Mesenchymal stem cell (in vitro differentiated cells and primary cell): ENCODE results near the gene PRKG1.

Experiments
- DNase-seq: peaks from one replicate; pipeline ENCODE4 v3.0.0-alpha.2; 2013
- H2AFZ ChIP-seq: one replicate; pipeline ENCODE4 v1.6.1; 2013; ENCODE audit warnings: low read depth, mild to moderate bottlenecking, control low read depth, inconsistent platforms, low read length, moderate library complexity
- H2AK5ac ChIP-seq: 2 replicates; pipeline ENCODE4 v1.6.1; 2013; ENCODE audit warnings: low read length, moderate library complexity, mild to moderate bottlenecking, inconsistent platforms; ENCODE audit not compliant: severe bottlenecking
- H2BK120ac ChIP-seq: one replicate; pipeline ENCODE4 v1.6.1; 2013; ENCODE audit warnings: low read depth, mild to moderate bottlenecking, inconsistent platforms, low read length, moderate library complexity
- H2BK12ac ChIP-seq, 2 experiments: one replicate each; pipeline ENCODE4 v1.6.1; 2013; ENCODE audit warnings: inconsistent platforms in 2 of 2, low read length in 2 of 2, mild to moderate bottlenecking in 2 of 2, moderate library complexity in 2 of 2, control low read depth in 1 of 2
- H2BK15ac ChIP-seq: one replicate; pipeline ENCODE4 v1.6.1; 2013; ENCODE audit warnings: mild to moderate bottlenecking, low read depth, inconsistent platforms; ENCODE audit not compliant: poor library complexity, severe bottlenecking
- H2BK5ac ChIP-seq: 2 replicates; pipeline ENCODE4 v1.6.1; 2013; ENCODE audit warnings: low read depth, mild to moderate bottlenecking, low read length, control low read depth, inconsistent platforms; ENCODE audit not compliant: poor library complexity, severe bottlenecking
- H3K14ac ChIP-seq, 2 experiments: one replicate each; pipeline ENCODE4 v1.6.1; 2013; ENCODE audit warnings: inconsistent platforms in 2 of 2, low read length in 2 of 2, control low read depth in 1 of 2, mild to moderate bottlenecking in 1 of 2, moderate library complexity in 1 of 2
- H3K18ac ChIP-seq, 2 experiments: one replicate each; pipeline ENCODE4 v1.6.1; 2013; ENCODE audit warnings: inconsistent platforms in 2 of 2, low read length in 2 of 2, control low read depth in 1 of 2, low read depth in 1 of 2, mild to moderate bottlenecking in 1 of 2
- H3K23ac ChIP-seq, 2 experiments: one replicate each; pipeline ENCODE4 v1.6.1; 2013; ENCODE audit warnings: inconsistent platforms in 2 of 2, low read length in 2 of 2, mild to moderate bottlenecking in 2 of 2, moderate library complexity in 2 of 2, control low read depth in 1 of 2
- H3K27ac ChIP-seq: 2 replicates; pipeline ENCODE4 v1.5.1; 2013; ENCODE audit warnings: mild to moderate bottlenecking, moderate library complexity, low read length, control low read depth, inconsistent platforms; ENCODE audit not compliant: poor library complexity, severe bottlenecking
- H3K27me3 ChIP-seq, 2 experiments: 2 replicates each; pipeline versions ENCODE4 v1.6.1 to v1.7.0; 2013; ENCODE audit warnings: low read length in 2 of 2, mild to moderate bottlenecking in 2 of 2, moderate library complexity in 2 of 2, control low read depth in 1 of 2, inconsistent platforms in 1 of 2; ENCODE audit not compliant: control insufficient read depth in 1 of 2, insufficient read depth in 1 of 2
- H3K36me3 ChIP-seq, 2 experiments: 2 replicates each; pipeline versions ENCODE4 v1.6.1 to v1.7.0; 2013; ENCODE audit warnings: low read length in 2 of 2, control low read depth in 1 of 2, inconsistent platforms in 1 of 2, low read depth in 1 of 2, mild to moderate bottlenecking in 1 of 2; ENCODE audit not compliant: insufficient read depth in 2 of 2, control insufficient read depth in 1 of 2
- H3K4ac ChIP-seq, 2 experiments: one replicate each; pipeline ENCODE4 v1.6.1; 2013; ENCODE audit warnings: inconsistent platforms in 2 of 2, low read length in 2 of 2, mild to moderate bottlenecking in 2 of 2, moderate library complexity in 2 of 2, control low read depth in 1 of 2, low read depth in 1 of 2
- H3K4me1 ChIP-seq: 2 replicates; pipeline ENCODE4 v1.6.1; 2013; ENCODE audit warnings: low read depth, low read length, control low read depth; ENCODE audit not compliant: control insufficient read depth, insufficient read depth
- H3K4me2 ChIP-seq: 2 replicates; pipeline ENCODE4 v1.6.1; 2013; ENCODE audit warnings: low read length, mild to moderate bottlenecking, inconsistent platforms; ENCODE audit not compliant: poor library complexity, severe bottlenecking
- H3K4me3 ChIP-seq, 2 experiments: 2 replicates each; pipeline versions ENCODE4 v1.5.1 to v1.7.0; 2013; ENCODE audit warnings: low read length in 2 of 2, mild to moderate bottlenecking in 2 of 2, control low read depth in 1 of 2, low read depth in 1 of 2; ENCODE audit not compliant: insufficient read depth in 1 of 2
- H3K79me1 ChIP-seq: replicated peaks from 2 replicates; pipeline ENCODE4 v1.6.1; 2013; ENCODE audit warnings: mild to moderate bottlenecking, control low read depth, low read length, inconsistent platforms; ENCODE audit not compliant: poor library complexity, severe bottlenecking
- H3K9ac ChIP-seq: 2 replicates; pipeline ENCODE4 v1.7.0; 2013; ENCODE audit warnings: mild to moderate bottlenecking, low read length, moderate library complexity
- H3K9me3 ChIP-seq: 2 replicates; pipeline ENCODE4 v1.7.0; 2013; ENCODE audit warnings: mild to moderate bottlenecking, low read length; ENCODE audit not compliant: control insufficient read depth
- H4K8ac ChIP-seq: one replicate; pipeline ENCODE4 v1.6.1; 2013; ENCODE audit warnings: inconsistent platforms, mild to moderate bottlenecking, low read length, moderate library complexity
- H4K91ac ChIP-seq: one replicate; pipeline ENCODE4 v1.6.1; 2013; ENCODE audit warnings: mild to moderate bottlenecking, low read length, inconsistent platforms
- WGBS: methylation state at CpG from one replicate; pipeline ENCODE4 v1.1.7; 2013; ENCODE audit warnings: mixed read lengths; 5-methylcytosine and 5-hydroxymethylcytosine counted together

PRKG1 gene

DNA sequence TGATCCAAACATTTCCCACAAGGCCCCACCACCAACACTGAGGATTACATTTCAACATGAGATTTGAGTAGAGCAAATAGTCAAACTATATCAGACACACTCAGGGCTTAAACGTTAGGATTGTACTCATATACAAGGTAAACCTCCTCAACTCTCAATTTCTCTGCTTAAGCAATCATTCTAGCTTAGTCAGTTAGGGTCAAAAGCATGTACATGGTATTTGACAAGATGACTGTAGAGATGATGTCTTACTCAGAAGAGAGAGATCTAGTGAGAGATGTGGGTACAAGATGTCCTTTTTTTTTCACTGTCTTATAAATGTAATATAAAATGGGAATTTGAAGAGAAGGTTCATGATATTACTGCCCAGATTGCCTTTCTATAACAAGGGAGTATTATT lies 270.1 kb downstream of the PRKG1 start:
- Histone ChIP-seq H3K23ac (no peak overlapping the region), H3K18ac (no peak overlapping the region), H2BK120ac (no peak overlapping the region), H2BK5ac (no peak overlapping the region), H3K4ac (no peak overlapping the region), H3K36me3 (peaks cover 0 to 3% of the 10 kb centered on the region in 2 experiments), H2AK5ac (no peak overlapping the region), H2BK12ac (no peak overlapping the region), H2AFZ (no peak overlapping the region), H3K79me1 (no peaks in the 10 kb centered on the region), H3K4me2 (no peak overlapping the region), H3K4me3 (no peak overlapping the region), H4K91ac (no peak overlapping the region), H3K27me3 (no peaks in the 10 kb centered on the region), H2BK15ac (no peak overlapping the region), H3K9ac (no peak overlapping the region), H3K14ac (no peak overlapping the region), H3K9me3 (no peaks in the 10 kb centered on the region), H4K8ac (no peak overlapping the region), H3K4me1 (no peaks in the 10 kb centered on the region), H3K27ac (no peak overlapping the region)
- 100% methylated on average over 1 of the region's 1 CpG for WGBS
- DNase-seq: no peak

GRCh38 chr10:51348622-51349021 lies 274.3 kb downstream of the PRKG1 start:
- Histone ChIP-seq H2BK12ac (no peak overlapping the region), H3K9me3 (no peaks in the 10 kb centered on the region), H2AFZ (no peak overlapping the region), H4K91ac (no peak overlapping the region), H3K23ac (no peak overlapping the region), H3K18ac (no peak overlapping the region), H3K27ac (no peak overlapping the region), H2BK120ac (no peak overlapping the region), H2BK5ac (no peak overlapping the region), H3K4me1 (no peaks in the 10 kb centered on the region), H3K4ac (no peak overlapping the region), H3K79me1 (no peaks in the 10 kb centered on the region), H3K36me3 (peaks cover 0 to 3% of the 10 kb centered on the region in 2 experiments), H3K4me3 (no peak overlapping the region), H3K4me2 (no peak overlapping the region), H3K27me3 (no peaks in the 10 kb centered on the region), H3K9ac (no peak overlapping the region), H3K14ac (no peak overlapping the region), H4K8ac (no peak overlapping the region), H2AK5ac (no peak overlapping the region), H2BK15ac (no peak overlapping the region)
- 78% methylated on average over 4 of the region's 4 CpGs for WGBS
- DNase-seq: no peak

DNA sequence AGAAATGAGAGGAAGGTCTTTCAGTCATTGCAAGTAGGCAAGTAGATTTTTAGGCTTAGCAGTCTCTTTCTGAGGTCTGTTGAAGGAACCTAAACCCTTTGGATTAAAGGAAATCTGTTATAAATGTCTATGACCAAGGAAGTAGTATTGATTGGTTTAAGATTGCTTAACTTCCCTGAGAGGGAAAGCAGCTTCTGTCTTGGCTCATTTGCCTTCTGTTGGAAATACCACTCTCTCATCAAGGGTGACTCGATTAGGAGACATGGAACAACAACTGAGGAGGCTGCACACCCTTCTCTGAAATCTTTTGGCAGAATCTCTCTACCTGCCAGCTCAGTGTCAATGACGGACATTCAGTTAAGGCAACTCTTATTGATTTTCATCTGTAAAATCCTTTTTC lies 282.9 kb downstream of the PRKG1 start:
- no peaks in the 10 kb centered on the region for H3K27me3 ChIP-seq
- no peak overlapping the region for H3K27ac ChIP-seq
- no peak overlapping the region for H3K4me2 ChIP-seq
- H3K79me1 ChIP-seq: no peaks in the 10 kb centered on the region
- H3K4ac ChIP-seq: no peak overlapping the region
- H4K91ac ChIP-seq: no peak overlapping the region
- no peak overlapping the region for H2AK5ac ChIP-seq
- H3K14ac ChIP-seq: no peak overlapping the region
- H3K4me1 ChIP-seq: no peaks in the 10 kb centered on the region
- H3K9ac ChIP-seq: no peak overlapping the region
- H2BK12ac ChIP-seq: no peak overlapping the region
- no peak overlapping the region for H2BK5ac ChIP-seq
- H2BK120ac ChIP-seq: no peak overlapping the region
- no peak overlapping the region for H3K4me3 ChIP-seq
- no peak overlapping the region for H2BK15ac ChIP-seq
- no peaks in the 10 kb centered on the region for H3K9me3 ChIP-seq
- no peak for DNase-seq
- H3K18ac ChIP-seq: no peak overlapping the region
- no peak overlapping the region for H3K23ac ChIP-seq
- H4K8ac ChIP-seq: no peak overlapping the region
- 76% methylated on average over 1 of the region's 2 CpGs for WGBS
- no peak overlapping the region for H2AFZ ChIP-seq
- H3K36me3 ChIP-seq: no peaks in the 10 kb centered on the region

DNA sequence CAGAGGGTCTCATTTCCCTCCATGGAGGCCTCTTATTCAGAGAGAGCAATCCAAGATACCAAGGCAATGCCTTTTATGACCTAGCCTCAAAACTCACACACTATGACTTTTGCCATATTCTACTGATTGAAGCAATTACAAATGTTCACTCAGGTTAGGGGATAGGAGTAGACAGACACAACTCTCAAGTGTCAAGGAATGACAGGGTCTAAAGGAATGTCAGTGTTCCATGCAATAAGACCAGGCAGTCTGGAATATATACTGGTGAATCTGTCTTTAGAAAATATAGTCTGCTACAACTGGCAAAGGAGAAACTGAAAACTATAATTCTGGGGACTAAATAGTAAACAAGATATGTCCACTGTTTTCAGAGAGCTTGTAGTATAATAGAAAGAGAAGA lies 283.9 kb downstream of the PRKG1 start:
- H3K27me3 ChIP-seq: no peaks in the 10 kb centered on the region
- no peak for DNase-seq
- H3K4me3 ChIP-seq: no peak overlapping the region
- H2BK5ac ChIP-seq: no peak overlapping the region
- H4K91ac ChIP-seq: no peak overlapping the region
- H3K36me3 ChIP-seq: no peaks in the 10 kb centered on the region
- H2BK15ac ChIP-seq: no peak overlapping the region
- no peak overlapping the region for H2BK120ac ChIP-seq
- H3K9ac ChIP-seq: no peak overlapping the region
- no peak overlapping the region for H3K18ac ChIP-seq
- no peak overlapping the region for H3K4me2 ChIP-seq
- no peak overlapping the region for H2AFZ ChIP-seq
- no peaks in the 10 kb centered on the region for H3K4me1 ChIP-seq
- H3K9me3 ChIP-seq: no peaks in the 10 kb centered on the region
- no peaks in the 10 kb centered on the region for H3K79me1 ChIP-seq
- no peak overlapping the region for H2AK5ac ChIP-seq
- no peak overlapping the region for H2BK12ac ChIP-seq
- no peak overlapping the region for H3K4ac ChIP-seq
- no peak overlapping the region for H3K14ac ChIP-seq
- no peak overlapping the region for H3K23ac ChIP-seq
- H3K27ac ChIP-seq: no peak overlapping the region
- H4K8ac ChIP-seq: no peak overlapping the region
